HG02852 (cell line): Measurements from ENCODE around the gene FCN3.
"Not testable (repeated sequence)": the region's sequence is repeated elsewhere in the genome, so short reads cannot be mapped to it uniquely, and the experiment has no call there.

Experiments
- ATAC-seq: cut with Tn5 transposase; IDR thresholded peaks from one replicate; pipeline ENCODE4 v1.9.1; 2021; ENCODE audit warnings: mild to moderate bottlenecking, moderate library complexity; ENCODE audit not compliant: unreplicated experiment

FCN3 gene

DNA sequence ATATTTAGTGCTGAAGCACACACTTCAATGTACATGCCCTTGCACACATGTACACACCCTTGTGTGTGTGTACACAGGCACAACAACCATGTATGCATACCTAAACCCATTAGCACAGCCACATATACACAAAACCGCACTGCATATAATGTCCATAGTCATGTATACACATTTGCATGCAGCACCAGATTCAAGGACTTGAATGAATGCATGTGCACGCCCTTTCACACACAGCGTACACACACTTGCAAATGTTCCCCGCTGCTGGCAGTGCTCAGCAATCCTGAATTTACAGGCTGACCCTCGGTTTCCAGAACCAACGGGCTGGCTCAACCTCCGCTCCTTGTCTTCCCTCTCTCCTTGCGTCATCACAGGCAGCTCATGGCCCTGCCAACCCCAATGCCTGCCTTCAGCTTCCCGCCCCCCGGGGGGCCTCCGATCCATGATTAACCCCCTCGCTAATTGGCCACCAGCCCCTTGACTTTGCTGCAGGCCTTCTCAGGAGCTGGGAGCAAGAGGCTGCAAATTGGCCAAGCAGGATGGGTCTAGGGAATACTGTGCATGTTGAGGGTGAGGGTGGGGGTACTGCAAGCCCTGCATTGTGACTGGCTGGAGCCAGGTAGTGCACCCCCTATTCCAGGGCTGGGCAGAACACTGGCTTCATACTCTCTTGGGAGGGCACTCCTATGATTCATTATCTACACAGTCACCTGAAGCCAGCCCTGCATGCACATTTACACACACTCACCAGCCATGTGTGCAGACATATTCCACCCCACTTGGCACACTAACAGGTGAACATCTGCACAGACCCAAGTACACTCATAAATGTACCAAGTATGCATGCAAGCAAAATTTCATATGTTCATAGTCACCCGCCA is 25.7 kb upstream of the FCN3 start:
- no peak for ATAC-seq

DNA sequence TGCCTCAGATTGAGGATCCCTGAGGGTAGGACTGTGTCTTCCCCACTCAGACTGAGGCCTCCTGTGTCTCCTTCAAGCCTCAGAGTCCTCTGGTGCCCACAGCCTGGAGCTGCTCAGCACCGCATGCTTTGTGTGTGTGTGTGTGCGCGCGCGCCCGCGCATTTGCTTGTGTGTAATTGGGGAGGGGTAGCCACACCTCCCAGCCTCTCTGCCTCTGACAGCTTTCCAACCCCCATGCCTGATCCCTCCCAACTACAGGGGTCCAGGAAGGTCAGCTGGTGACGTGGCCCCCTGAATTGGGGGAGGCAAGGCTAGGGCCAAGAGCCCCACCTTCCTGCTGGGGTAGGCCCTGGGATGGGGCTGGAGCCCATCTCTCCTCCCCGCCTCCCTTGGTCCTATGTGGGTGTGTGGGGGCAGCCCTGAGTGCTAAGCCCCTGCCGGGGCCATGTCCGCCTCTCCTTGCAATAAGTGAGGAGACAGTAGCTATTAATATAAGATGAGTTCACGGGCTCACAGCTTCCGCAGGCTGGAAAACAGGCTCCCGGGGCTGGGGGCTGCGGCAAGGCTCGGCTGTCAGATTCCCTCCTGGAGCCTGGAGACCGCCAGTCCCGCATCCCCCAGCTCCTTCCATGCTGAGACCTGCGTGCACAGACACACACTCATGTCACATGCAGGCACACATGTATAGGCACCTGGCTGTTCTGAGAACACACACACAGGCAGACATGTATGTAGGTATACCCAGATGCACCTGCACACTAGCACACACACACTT is 24.8 kb upstream of the FCN3 start:
- no peak for ATAC-seq

DNA sequence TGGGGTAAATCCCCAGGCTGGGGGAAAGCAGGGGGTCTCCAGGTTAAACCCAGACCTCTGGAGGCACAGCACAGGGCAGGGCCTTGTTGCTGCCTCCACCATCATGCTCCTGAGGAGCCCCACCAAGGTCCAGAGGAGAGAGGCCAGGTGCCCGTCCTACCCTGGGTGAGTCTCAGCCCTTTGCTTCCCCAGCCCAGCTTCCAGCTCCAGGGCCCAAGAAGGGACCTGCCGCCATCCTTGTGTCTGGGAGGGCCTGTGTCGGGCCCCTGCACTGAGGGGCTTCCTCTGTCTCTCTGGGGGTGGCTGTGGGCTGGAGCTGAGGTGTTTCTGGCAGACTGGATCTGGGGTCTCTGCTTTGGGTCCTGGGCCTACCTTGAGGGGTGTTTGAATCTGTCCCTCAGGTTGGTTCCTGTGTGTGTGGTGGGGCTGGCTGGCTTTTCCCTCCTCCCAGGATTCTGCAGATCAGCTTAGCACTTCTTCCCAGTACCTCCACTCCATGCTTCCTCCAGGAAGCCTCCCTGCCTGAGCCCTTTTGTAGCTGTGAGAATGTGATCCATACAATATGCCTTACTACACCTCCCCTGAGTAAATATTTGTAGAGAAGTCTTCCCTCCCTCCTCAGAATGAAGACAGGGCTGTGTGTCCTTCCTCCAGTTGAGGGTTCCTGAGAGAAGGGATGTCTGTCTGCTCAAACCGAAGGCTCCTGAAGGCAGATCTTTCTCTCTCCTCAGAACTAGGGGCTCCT is 24.0 kb upstream of the FCN3 start:
- ATAC-seq: no peak

DNA sequence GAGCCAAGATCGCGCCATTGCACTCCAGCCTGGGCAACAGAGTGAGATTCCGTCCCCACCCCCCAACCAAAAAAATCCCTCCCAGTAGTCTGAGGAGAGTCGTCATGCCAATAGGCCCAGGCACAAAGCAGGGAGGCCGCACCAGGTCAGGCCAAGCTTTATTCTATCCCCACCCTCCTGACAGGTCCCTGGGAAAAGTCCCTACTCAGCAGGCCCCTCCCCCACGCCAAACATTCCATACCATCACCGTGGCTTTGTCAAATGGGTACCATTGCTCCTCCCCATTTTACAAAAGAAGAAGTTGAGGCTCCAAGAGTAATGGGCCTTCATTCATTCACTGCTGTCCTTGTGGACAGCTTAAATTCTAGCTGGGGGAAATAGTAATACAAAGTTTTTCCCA is 23.1 kb upstream of the FCN3 start:
- no peak for ATAC-seq

DNA sequence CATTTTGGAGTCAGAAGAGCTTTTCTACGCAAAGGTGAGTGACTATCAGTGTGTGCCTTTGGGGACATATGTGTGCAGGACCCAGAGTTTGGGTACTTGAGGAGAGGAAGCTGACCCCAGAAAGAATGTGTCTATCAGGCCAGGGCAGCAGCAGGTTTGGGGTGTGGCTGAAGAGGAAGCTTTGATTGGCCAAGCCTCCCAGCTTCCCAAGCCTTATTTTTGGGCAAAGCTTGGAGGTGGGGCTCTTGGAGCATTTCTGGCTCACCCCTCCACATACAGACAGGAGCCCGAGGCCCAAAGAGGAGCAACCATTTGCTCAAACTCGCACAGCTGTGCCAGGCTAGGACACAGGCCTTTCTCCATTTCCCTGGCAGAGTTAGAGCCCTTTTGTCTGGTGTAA is 22.5 kb upstream of the FCN3 start:
- ATAC-seq: no peak

DNA sequence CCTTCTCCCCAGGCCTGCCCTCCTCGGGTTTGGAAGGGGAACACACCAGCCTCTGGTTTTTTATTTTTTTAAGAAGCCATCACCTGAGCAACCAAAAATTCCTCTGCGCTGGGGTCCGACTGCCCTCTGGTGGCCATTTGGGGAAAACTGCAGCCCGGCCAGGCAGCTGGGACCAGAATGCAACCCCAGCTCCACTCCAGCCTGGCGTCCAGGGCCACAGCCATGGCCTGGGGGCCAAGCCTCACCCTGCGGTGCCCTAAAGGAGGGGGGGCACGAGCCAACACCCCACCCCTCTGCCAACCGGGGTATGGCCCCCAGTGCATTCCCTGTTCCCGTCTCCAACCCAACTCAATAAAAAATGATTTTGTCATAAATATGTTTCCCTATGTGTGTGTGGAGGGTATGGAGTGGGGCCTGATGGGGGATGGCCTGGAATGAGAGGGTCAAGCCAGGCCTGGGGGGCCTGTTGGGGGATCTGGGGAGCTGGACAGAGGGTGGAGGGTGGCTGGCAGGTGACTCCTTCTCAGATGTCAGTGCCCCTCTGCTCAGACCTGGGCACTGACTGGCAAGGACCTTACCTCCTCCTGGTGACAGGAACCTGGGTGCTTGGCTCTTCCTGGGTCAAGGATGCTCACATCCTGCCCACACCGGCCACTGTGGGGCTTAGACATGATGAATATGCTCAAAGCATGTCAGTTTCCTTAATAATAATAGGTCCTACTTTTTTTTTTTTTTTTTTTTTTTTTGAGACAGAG is 21.0 kb upstream of the FCN3 start:
- ATAC-seq: no peak

DNA sequence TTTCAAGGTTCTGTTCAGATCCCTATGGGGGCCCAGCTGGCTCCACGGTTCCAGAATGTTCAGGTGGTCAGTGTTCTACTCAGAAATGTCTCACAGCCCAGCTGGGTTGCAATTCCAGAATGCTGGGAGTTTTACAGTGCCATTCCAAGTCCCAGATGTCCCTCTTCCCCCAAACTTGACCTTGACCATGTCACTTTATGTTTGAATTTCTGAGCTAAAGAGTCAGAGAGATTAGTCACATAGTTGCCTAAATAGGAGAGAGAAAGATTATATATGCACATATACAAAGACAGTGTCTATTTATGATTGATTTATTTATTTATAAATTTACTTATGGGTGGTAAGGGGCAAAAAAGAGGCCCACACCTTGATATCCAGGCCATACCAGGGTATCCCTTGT is 20.3 kb upstream of the FCN3 start:
- no peak for ATAC-seq

DNA sequence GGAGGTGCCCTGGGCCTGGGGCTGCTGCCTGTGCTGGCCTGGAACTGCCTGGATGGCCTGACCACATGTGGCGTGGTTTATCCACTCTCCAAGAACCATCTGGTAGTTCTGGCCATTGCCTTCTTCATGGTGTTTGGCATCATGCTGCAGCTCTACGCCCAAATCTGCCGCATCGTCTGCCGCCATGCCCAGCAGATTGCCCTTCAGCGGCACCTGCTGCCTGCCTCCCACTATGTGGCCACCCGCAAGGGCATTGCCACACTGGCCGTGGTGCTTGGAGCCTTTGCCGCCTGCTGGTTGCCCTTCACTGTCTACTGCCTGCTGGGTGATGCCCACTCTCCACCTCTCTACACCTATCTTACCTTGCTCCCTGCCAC is 19.6 kb upstream of the FCN3 start:
- no peak for ATAC-seq

DNA sequence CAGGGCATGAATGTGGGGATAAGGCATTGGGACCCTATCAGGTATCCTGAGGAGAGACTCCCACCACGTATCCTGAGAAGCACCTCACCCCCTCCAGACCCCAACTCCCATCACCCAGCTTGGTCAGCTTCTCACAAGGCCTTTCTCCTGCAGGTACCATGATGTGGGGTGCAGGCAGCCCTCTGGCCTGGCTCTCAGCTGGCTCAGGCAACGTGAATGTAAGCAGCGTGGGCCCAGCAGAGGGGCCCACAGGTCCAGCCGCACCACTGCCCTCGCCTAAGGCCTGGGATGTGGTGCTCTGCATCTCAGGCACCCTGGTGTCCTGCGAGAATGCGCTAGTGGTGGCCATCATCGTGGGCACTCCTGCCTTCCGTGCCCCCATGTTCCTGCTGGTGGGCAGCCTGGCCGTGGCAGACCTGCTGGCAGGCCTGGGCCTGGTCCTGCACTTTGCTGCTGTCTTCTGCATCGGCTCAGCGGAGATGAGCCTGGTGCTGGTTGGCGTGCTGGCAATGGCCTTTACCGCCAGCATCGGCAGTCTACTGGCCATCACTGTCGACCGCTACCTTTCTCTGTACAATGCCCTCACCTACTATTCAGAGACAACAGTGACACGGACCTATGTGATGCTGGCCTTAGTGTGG is 19.1 kb upstream of the FCN3 start:
- ATAC-seq: no peak

DNA sequence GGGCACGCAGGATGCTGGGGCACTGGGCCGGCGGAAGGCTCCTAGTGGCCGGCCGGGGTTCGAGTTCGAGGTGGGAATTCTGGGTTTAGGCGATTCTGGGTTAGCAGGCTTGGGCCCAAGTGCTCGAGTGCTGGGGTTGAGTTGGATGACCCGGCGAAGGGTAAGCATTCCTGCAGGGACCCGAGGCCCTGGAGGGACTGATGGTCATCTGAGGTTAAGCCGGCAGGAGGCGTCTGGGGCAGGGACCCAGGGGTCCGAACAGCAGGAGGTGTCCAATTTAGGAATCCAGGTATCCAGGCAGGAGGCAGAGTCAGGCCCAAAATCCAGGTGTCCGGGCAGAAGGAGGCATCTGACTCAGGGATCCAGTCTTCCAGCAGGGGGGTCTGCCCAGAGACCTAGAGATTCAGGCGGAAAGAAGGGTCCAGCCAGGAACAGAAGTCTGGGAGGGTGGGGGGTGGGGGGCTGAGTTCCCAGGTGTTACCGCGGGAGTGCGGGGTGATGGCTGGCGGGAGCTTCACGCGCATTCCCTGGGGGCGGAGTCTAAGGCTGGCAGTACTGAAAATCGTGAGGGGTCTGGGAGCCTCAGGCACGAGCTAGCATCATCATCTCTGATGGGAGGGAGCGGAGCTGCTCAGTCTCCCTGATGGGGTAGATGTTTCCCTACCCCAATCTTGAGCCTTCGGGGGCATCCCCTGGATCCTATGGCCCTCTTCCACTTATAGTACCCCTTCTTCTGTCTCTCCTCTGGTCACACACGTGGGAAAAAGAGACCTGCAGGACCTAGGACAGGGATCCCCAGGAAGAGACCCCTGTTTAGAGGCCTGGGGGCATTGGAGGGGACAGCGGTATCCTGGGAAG is 18.4 kb upstream of the FCN3 start:
- ATAC-seq: no peak

DNA sequence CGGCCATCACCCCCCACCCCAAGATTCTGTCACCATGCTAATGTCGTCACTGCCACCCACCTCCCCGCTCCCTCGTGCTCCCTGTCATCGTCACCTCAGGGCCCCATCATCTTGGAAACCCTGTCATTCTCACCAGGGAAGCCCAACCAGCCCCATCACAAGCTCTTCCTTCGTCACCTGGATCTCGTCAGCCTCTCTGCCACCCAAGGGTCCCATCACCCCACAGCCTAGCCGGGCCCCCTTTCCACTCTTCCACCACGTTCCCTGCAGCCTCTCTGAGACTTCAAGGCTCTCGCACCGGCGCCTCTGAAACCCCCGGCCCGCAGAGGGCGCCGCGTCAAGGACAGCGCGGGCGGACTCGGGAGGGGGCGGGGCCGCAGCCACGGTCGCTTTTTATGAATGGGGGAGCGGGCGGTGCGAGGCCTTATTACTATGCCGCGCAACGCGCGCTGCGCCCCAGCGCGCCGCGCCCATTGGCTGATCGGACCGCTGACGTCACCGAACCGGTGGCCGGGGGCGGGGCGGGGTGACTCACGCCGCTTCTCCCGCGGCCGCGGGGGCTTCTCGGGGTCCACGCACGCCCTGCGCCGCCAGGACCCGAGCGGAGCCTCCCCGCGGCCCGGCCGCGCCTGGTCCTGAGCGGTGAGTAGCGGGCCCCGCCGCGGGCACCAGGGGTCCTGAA is 17.6 kb upstream of the FCN3 start, which contains the start of gene GPR3:
Gene GPR3, plus strand, starts transcription at position 527 of the 682 bp plus-strand sequence. CDS start 1,177 bp downstream, outside the sequence.
- ATAC-seq: peak; percentile 78

DNA sequence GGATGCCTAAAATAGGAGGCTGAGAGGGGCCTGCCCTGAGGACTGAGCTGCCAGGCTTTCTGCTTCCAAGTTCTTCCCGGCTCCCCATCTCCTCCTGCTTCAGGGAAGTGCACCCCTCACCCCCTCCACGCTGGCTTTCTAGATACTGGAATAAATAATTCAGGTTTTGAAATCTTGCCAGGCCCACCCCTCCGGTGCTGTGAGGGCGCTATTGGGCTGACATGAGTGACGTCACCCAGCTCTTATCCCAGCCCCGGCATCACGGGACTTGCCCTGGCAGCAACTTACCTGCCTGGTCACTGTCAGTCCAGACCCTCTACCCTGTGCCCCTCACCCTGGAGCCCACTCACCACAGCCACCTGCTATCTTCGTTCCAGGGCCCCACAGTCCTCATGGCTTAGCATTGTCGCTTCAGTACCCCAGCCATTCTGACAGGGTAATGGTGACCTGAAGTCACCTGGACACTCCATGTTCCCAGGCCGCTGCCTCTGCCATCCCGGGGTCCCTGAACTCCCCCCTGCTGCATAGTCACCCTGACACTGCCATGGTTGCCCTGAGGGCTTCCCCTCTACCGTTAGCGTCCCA is 17.0 kb upstream of the FCN3 start:
- no peak for ATAC-seq

DNA sequence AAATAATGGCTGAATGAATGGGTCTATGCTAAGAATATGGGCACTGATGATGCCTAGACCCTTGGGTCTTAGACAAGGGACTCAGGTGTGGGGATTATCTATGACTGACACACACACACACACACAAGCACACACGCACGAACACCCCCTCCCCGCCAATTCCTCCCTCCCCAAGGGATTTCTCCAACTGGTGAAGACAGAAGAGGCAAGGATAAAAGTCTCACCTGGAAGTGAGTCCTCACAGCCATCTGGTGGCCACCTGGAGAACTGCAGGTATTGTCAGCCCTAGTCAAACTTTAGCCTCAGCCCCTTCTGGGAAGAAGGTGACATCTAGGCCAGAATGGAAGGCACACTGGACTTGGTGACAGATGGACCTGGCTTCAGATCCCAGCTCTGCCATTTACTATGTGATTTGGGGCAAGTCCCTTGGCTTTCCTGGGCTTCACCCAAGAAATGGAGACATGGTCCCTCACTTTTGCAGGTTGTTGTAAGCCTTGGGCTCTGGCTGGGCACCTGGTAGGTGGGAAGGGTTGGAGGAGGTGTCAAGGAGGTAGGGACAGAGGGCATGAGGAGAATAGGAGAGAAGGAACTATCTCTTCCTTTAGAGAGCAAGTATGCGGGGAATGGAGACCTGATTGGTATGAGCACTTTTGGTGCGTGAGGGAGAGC is 13.8 kb upstream of the FCN3 start:
- ATAC-seq: no peak

DNA sequence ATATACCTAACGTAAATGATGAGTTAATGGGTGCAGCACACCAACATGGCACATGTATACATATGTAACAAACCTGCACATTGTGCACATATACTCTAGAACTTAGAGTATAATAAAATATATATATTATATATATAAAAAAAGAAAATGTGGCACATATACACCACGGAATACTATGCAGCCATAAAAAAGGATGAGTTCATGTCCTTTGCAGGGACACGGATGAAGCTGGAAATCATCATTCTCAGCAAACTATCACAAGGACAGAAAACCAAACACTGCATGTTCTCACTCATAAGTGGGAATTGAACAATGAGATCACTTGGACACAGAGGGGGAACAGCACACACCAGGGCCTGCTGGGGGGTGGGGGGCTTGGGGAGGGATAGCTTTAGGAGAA is 10.2 kb upstream of the FCN3 start:
- not testable (repeated sequence) for ATAC-seq

DNA sequence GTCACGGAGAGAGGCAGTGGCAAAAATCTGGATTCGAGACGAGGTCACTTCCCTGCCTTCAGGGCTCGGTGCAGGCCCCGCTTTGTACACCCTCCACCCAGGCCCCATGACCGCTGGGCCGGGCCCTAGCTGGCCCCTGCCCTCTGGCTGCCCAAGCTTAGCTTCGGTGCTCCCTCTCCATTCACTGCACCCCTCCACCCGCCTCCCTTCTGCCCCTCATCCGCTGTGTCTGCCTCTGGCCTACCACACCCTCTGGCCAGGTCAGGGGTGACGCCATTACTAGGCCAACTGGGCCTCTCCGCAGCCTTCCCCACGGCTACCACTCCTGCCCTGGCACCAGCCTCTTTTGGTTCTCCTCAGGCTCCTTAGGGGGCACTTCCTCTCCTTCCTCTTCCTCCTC is 9.0 kb upstream of the FCN3 start:
- no peak for ATAC-seq

DNA sequence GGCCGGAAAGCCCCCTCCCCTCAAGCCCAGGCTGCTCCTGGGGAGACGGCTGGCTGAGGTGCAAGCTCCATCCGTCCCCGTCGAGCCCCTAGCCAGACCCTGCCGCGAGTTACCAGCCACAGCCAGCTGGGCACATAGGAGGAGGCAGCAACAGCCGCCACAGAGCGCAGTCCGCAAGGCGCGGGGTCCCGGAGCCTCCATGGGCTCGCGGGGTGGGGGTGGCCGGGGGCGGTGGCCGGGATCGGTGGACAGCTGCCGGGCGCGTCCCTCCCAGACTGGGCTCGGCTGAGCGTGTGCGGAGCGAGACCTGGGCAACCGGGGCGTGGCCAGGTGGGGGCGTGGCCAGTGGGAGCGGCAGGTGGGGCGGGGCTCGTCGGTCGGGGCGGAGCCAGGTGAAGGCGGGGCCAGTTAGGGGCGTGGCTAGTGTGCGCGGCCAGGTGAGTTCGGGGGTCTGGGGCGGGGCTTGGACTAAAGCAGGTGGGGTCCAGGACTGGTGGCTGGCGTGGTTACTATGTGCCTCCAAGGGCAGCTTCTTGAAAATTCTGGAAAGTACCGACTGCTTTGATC is 8.5 kb upstream of the FCN3 start, which contains the start of gene CD164L2:
Gene CD164L2, minus strand, starts transcription at position 295 of the 567 bp plus-strand sequence. Its CDS starts 94 bp downstream, at position 201.
- ATAC-seq: no peak
